H9 (cell line): ENCODE measurements around the gene DOHH. TPM values are rescaled to one million over a fixed set of nuclear protein-coding genes. Genes with fewer than 3 reads are reported as not detected.

ENCODE experiments used
- DNase-seq: peaks from one replicate; pipeline ENCODE4 v3.0.0-alpha.2; 2017
- H2AFZ ChIP-seq: one replicate; pipeline ENCODE4 v1.6.1; 2013; ENCODE audit warnings: mild to moderate bottlenecking, low read length, control low read depth, moderate library complexity
- H2AK5ac ChIP-seq: 2 replicates; pipeline ENCODE4 v1.6.1; 2013; ENCODE audit warnings: low read length, control low read depth, mixed read lengths; ENCODE audit not compliant: insufficient read length
- H2BK120ac ChIP-seq: one replicate; pipeline ENCODE4 v1.6.1; 2013; ENCODE audit warnings: low read depth, mild to moderate bottlenecking, low read length, control low read depth, inconsistent platforms; ENCODE audit not compliant: poor library complexity, severe bottlenecking
- H2BK12ac ChIP-seq: 2 replicates; pipeline ENCODE4 v1.6.1; 2013; ENCODE audit warnings: low read length, control low read depth, mixed read lengths, low read depth; ENCODE audit not compliant: insufficient read length
- H2BK15ac ChIP-seq: 2 replicates; pipeline ENCODE4 v1.6.1; 2013; ENCODE audit warnings: low read depth, low read length, control low read depth
- H2BK20ac ChIP-seq: one replicate; pipeline ENCODE4 v1.6.1; 2013; ENCODE audit warnings: low read depth, mild to moderate bottlenecking, low read length, control low read depth, inconsistent platforms; ENCODE audit not compliant: poor library complexity, severe bottlenecking
- H2BK5ac ChIP-seq: 2 replicates; pipeline ENCODE4 v1.6.1; 2013; ENCODE audit warnings: low read length, control low read depth, mixed read lengths; ENCODE audit not compliant: insufficient read length
- H3K14ac ChIP-seq: 2 replicates; pipeline ENCODE4 v1.6.1; 2013; ENCODE audit warnings: low read length, control low read depth; ENCODE audit not compliant: insufficient read depth
- H3K18ac ChIP-seq: 2 replicates; pipeline ENCODE4 v1.6.1; 2013; ENCODE audit warnings: low read depth, mild to moderate bottlenecking, mixed read lengths, low read length, control low read depth; ENCODE audit not compliant: insufficient read length
- H3K23ac ChIP-seq: 2 replicates; pipeline ENCODE4 v1.6.1; 2013; ENCODE audit warnings: low read length, control low read depth, mixed read lengths, low read depth; ENCODE audit not compliant: insufficient read length
- H3K23me2 ChIP-seq: 2 replicates; pipeline ENCODE4 v1.6.1; 2013; ENCODE audit warnings: low read depth, mild to moderate bottlenecking, mixed read lengths, low read length, control low read depth; ENCODE audit not compliant: insufficient read length, poor library complexity, severe bottlenecking
- H3K27ac ChIP-seq: 2 replicates; pipeline ENCODE4 v1.5.1; 2013; ENCODE audit warnings: low read length, control low read depth, mixed read lengths, low read depth; ENCODE audit not compliant: insufficient read length
- H3K27me3 ChIP-seq: 2 replicates; pipeline ENCODE4 v1.6.1; 2013; ENCODE audit warnings: low read length, control low read depth, inconsistent platforms; ENCODE audit not compliant: insufficient read depth
- H3K4ac ChIP-seq: 2 replicates; pipeline ENCODE4 v1.6.1; 2013; ENCODE audit warnings: low read depth, mild to moderate bottlenecking, control low read depth, inconsistent platforms, low read length, moderate library complexity
- H3K4me1 ChIP-seq: 2 replicates; pipeline ENCODE4 v1.6.1; 2013; ENCODE audit warnings: low read length, control low read depth, inconsistent platforms; ENCODE audit not compliant: insufficient read depth
- H3K4me2 ChIP-seq: 2 replicates; pipeline ENCODE4 v1.6.1; 2013; ENCODE audit warnings: low read length, control low read depth, mixed read lengths; ENCODE audit not compliant: insufficient read length, insufficient read depth
- H3K56ac ChIP-seq: 2 replicates; pipeline ENCODE4 v1.6.1; 2013; ENCODE audit warnings: low read depth, mild to moderate bottlenecking, mixed read lengths, low read length, control low read depth; ENCODE audit not compliant: insufficient read length
- H3K79me1 ChIP-seq: 2 replicates; pipeline ENCODE4 v1.6.1; 2013; ENCODE audit warnings: low read depth, mild to moderate bottlenecking, moderate library complexity, low read length, control low read depth, inconsistent platforms; ENCODE audit not compliant: insufficient read depth, poor library complexity, severe bottlenecking
- H3K79me2 ChIP-seq: 2 replicates; pipeline ENCODE4 v1.6.1; 2013; ENCODE audit warnings: low read length, control low read depth, inconsistent platforms; ENCODE audit not compliant: insufficient read depth
- H3K9ac ChIP-seq: 2 replicates; pipeline ENCODE4 v1.6.1; 2013; ENCODE audit warnings: low read length, control low read depth, mixed read lengths; ENCODE audit not compliant: insufficient read length; ENCODE audit errors: extremely low read depth
- H3K9me3 ChIP-seq: one replicate; pipeline ENCODE4 v1.6.1; 2013; ENCODE audit warnings: low read depth, low read length, inconsistent platforms; ENCODE audit not compliant: control insufficient read depth
- H3T11ph ChIP-seq: one replicate; pipeline ENCODE4 v1.6.1; 2013; ENCODE audit warnings: mild to moderate bottlenecking, low read length, control low read depth, inconsistent platforms
- H4K20me1 ChIP-seq: one replicate; pipeline ENCODE4 v1.6.1; 2013; ENCODE audit not compliant: control insufficient read depth, insufficient read length, insufficient read depth
- H4K5ac ChIP-seq: 2 replicates; pipeline ENCODE4 v1.6.1; 2013; ENCODE audit warnings: low read depth, mild to moderate bottlenecking, mixed read lengths, low read length, control low read depth; ENCODE audit not compliant: insufficient read length
- H4K8ac ChIP-seq: replicated peaks from 2 replicates; pipeline ENCODE4 v1.6.1; 2013; ENCODE audit warnings: low read length, control low read depth, mixed read lengths, low read depth; ENCODE audit not compliant: insufficient read length
- H4K91ac ChIP-seq: 2 replicates; pipeline ENCODE4 v1.6.1; 2013; ENCODE audit warnings: low read depth, mild to moderate bottlenecking, moderate library complexity, mixed read lengths, low read length, control low read depth; ENCODE audit not compliant: insufficient read length
- H3K27ac Mint-ChIP-seq, 3 experiments: 2 replicates in 2 of 3; 3 replicates in 1 of 3; pipeline ENCODE4 v1.8.0; 2020 to 2021; ENCODE audit warnings: mixed read lengths in 3 of 3, mild to moderate bottlenecking in 1 of 3, moderate library complexity in 1 of 3
- H3K27me3 Mint-ChIP-seq: 2 replicates; pipeline ENCODE4 v1.8.0; 2021; ENCODE audit warnings: low read depth, mild to moderate bottlenecking, moderate library complexity, mixed read lengths
- H3K36me3 Mint-ChIP-seq, 3 experiments: 2 replicates in 2 of 3; 3 replicates in 1 of 3; pipeline ENCODE4 v1.8.0; 2020 to 2021; ENCODE audit warnings: low read depth in 3 of 3, mixed read lengths in 3 of 3; ENCODE audit not compliant: insufficient read depth in 1 of 3
- H3K4me1 Mint-ChIP-seq, 2 experiments: 2 replicates each; pipeline ENCODE4 v1.8.0; 2020; ENCODE audit warnings: mixed read lengths in 2 of 2
- H3K4me3 Mint-ChIP-seq, 2 experiments: 2 replicates in 1 of 2; 3 replicates in 1 of 2; pipeline ENCODE4 v1.8.0; 2020 to 2021; ENCODE audit warnings: mild to moderate bottlenecking in 2 of 2, mixed read lengths in 2 of 2, moderate library complexity in 1 of 2
- H3K9me3 Mint-ChIP-seq, 2 experiments: 2 replicates in 1 of 2; 3 replicates in 1 of 2; pipeline ENCODE4 v1.8.0; 2020; ENCODE audit warnings: mild to moderate bottlenecking in 2 of 2, mixed read lengths in 2 of 2, moderate library complexity in 1 of 2
- WGBS: extraction: QIAGEN DNeasy Blood & Tissue Kit; methylation state at CpG from one replicate; pipeline ENCODE4 v1.1.7; 2013; ENCODE audit warnings: missing lambda C conversion rate, low lambda C conversion rate, mixed read lengths; ENCODE audit not compliant: insufficient read length; ENCODE audit errors: extremely low coverage; 5-methylcytosine and 5-hydroxymethylcytosine counted together
- total RNA-seq: library from RNA; stranded (reverse); gene quantifications from 2 replicates; pipeline ENCODE4 v1.2.1, GENCODE V29; 2021
- TF ChIP-seq, protein P1 (sequence below): fragments of 200-600 bp; sonication (generic); conservative IDR thresholded peaks from 3 replicates; pipeline ENCODE4 v1.8.0; 2021; ENCODE audit warnings: antibody characterized with exemption, mild to moderate bottlenecking

The DOHH gene
- total RNA-seq, 1 experiment from 2014 or later: 16.5 TPM

GRCh38 chr19:3533563-3534216, 33.2 kb upstream of the DOHH start:
- no peak overlapping the region; a peak in 1 of 5 replicates for H3K4me3 Mint-ChIP-seq
- Histone ChIP-seq H3T11ph (no peak overlapping the region), H3K56ac (no peak overlapping the region), H2AFZ (no peak overlapping the region), H3K9ac (no peak overlapping the region), H3K23me2 (no peaks in the 10 kb centered on the region), H4K5ac (no peak overlapping the region), H3K27me3 (no peaks in the 10 kb centered on the region), H3K27ac (no peak overlapping the region), H4K20me1 (no peaks in the 10 kb centered on the region), H2AK5ac (no peak overlapping the region), H2BK12ac (no peak overlapping the region), H3K18ac (no peak overlapping the region), H4K8ac (no peak overlapping the region), H3K4me2 (no peak overlapping the region), H3K23ac (no peak overlapping the region), H4K91ac (no peak overlapping the region), H2BK15ac (no peak overlapping the region), H3K14ac (no peak overlapping the region), H3K4ac (no peak overlapping the region), H3K79me2 (no peaks in the 10 kb centered on the region), H3K4me1 (no peaks in the 10 kb centered on the region), H3K9me3 (no peaks in the 10 kb centered on the region), H2BK20ac (no peak overlapping the region), H3K79me1 (no peaks in the 10 kb centered on the region), H2BK120ac (no peak overlapping the region), H2BK5ac (no peak overlapping the region)
- H3K36me3 Mint-ChIP-seq: peaks cover 17 to 50% (median 50%) of the 10 kb centered on the region in 3 experiments; a peak in 6 of 7 replicates
- no peak overlapping the region for H3K27ac Mint-ChIP-seq
- peaks cover 4 to 6% of the 10 kb centered on the region in 2 experiments; a peak in 3 of 4 replicates for H3K4me1 Mint-ChIP-seq
- H3K27me3 Mint-ChIP-seq: no peaks in the 10 kb centered on the region; the same call in 1 of the 2 replicates
- TF ChIP-seq, protein P1, sequence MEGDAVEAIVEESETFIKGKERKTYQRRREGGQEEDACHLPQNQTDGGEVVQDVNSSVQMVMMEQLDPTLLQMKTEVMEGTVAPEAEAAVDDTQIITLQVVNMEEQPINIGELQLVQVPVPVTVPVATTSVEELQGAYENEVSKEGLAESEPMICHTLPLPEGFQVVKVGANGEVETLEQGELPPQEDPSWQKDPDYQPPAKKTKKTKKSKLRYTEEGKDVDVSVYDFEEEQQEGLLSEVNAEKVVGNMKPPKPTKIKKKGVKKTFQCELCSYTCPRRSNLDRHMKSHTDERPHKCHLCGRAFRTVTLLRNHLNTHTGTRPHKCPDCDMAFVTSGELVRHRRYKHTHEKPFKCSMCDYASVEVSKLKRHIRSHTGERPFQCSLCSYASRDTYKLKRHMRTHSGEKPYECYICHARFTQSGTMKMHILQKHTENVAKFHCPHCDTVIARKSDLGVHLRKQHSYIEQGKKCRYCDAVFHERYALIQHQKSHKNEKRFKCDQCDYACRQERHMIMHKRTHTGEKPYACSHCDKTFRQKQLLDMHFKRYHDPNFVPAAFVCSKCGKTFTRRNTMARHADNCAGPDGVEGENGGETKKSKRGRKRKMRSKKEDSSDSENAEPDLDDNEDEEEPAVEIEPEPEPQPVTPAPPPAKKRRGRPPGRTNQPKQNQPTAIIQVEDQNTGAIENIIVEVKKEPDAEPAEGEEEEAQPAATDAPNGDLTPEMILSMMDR: no peak
- H3K9me3 Mint-ChIP-seq: no peaks in the 10 kb centered on the region
- DNase-seq: no peak
- no CpG with 5 or more reads among the region's 12 CpGs for WGBS
